ENCODE results near the gene ACKR2.

The ACKR2 gene

GRCh38 chr3:42829083-42829627, 19.9 kb downstream of the ACKR2 start:
- no peak for DNase-seq (ENCODE audit: insufficient read length, low spot score)
- FAIRE-seq, result no peak

GRCh38 chr3:42829628-42830436, 20.6 kb downstream of the ACKR2 start:
- DNase-seq (ENCODE audit: insufficient read length, low spot score), result no peak
- no peak for FAIRE-seq

GRCh38 chr3:42830437-42831320, 21.4 kb downstream of the ACKR2 start:
- FAIRE-seq (no peak), DNase-seq (ENCODE audit: insufficient read length, low spot score) (no peak)

- FAIRE-seq (peak; percentile 80), DNase-seq (ENCODE audit: insufficient read length, low spot score) (peak; percentile 38)
Measured at GRCh38 chr3:42831321-42831713, 22.1 kb downstream of the ACKR2 start.

GRCh38 chr3:42836150-42837123, 27.2 kb downstream of the ACKR2 start:
- FAIRE-seq (no peak), DNase-seq (ENCODE audit: insufficient read length, low spot score) (no peak)

GRCh38 chr3:42838571-42838970, 29.3 kb downstream of the ACKR2 start:
- FAIRE-seq (no peak), DNase-seq (ENCODE audit: insufficient read length, low spot score) (no peak)

GRCh38 chr3:42839616-42840015, 30.4 kb downstream of the ACKR2 start:
- DNase-seq (ENCODE audit: insufficient read length, low spot score), result peak; percentile 25
- FAIRE-seq, result peak; percentile 54

- no peak for DNase-seq (ENCODE audit: insufficient read length, low spot score)
- no peak for FAIRE-seq
Measured at GRCh38 chr3:42841332-42841731, 32.1 kb downstream of the ACKR2 start.

- DNase-seq (ENCODE audit: insufficient read length, low spot score), result no peak
- FAIRE-seq, result no peak
Measured at GRCh38 chr3:42843713-42844411, 34.6 kb downstream of the ACKR2 start.

- FAIRE-seq, result no peak
- DNase-seq (ENCODE audit: insufficient read length, low spot score), result no peak
Measured at GRCh38 chr3:42844412-42844713, 35.1 kb downstream of the ACKR2 start.

GRCh38 chr3:42844815-42845214, 35.6 kb downstream of the ACKR2 start:
- FAIRE-seq (no peak), DNase-seq (ENCODE audit: insufficient read length, low spot score) (no peak)

GRCh38 chr3:42846685-42847522, 37.7 kb downstream of the ACKR2 start:
- FAIRE-seq (no peak), DNase-seq (ENCODE audit: insufficient read length, low spot score) (peak; percentile 16)

GRCh38 chr3:42847731-42848130, 38.5 kb downstream of the ACKR2 start:
- FAIRE-seq, result no peak
- DNase-seq (ENCODE audit: insufficient read length, low spot score), result no peak

GRCh38 chr3:42849017-42849416, 39.8 kb downstream of the ACKR2 start:
- no peak for FAIRE-seq

GRCh38 chr3:42850263-42850662, 41.0 kb downstream of the ACKR2 start:
- DNase-seq (ENCODE audit: insufficient read length, low spot score) (no peak), FAIRE-seq (no peak)

More at GRCh38 chr3:42849017-42849416, 39.8 kb downstream of the ACKR2 start:
- DNase-seq (ENCODE audit: insufficient read length, low spot score), result no peak

GRCh38 chr3:42851228-42851834, 42.1 kb downstream of the ACKR2 start:
- FAIRE-seq (no peak), DNase-seq (ENCODE audit: insufficient read length, low spot score) (no peak)

- DNase-seq (ENCODE audit: insufficient read length, low spot score), result no peak
- no peak for FAIRE-seq
Measured at GRCh38 chr3:42852441-42852840, 43.2 kb downstream of the ACKR2 start.

GRCh38 chr3:42853056-42853455, 43.8 kb downstream of the ACKR2 start:
- DNase-seq (ENCODE audit: insufficient read length, low spot score), result no peak
- FAIRE-seq, result no peak

All from GM19239 (cell line).